Measurements from ENCODE around the gene TNNT3. TPM values are rescaled to one million over a fixed set of nuclear protein-coding genes. Genes with fewer than 3 reads are reported as not detected.

The TNNT3 gene
- total and polyA plus RNA-seq, 7 experiments from 2014 or later, result 0.31 to 37.1 (median 18.7) TPM; not detected in 1

DNA sequence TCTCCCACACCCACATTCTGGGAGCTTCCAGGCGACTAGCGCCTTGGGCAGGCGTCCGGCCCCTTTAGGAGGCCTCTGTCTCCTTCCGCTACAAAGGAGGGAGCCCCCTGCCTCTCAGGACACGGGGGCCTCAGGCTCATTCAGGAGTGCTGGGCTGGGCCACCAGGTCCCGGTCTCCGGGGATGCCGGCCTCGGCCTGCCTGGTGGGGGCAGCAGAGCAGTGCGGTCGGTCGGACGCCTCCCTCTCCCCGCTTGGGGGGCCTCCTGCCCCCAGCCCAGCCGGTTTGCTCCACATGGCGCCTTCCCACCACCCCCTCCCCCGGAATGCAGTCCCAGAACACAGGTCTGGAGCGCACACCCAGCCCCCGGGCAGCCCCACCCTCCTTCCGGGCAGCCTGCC, 49.5 kb downstream of the TNNT3 start:
- Mint-ChIP-seq H3K9me3 (no peaks in the 10 kb centered on the region), H3K27me3 (no peaks in the 10 kb centered on the region), H3K27ac (no peak overlapping the region), H3K36me3 (no peaks in the 10 kb centered on the region), H3K4me3 (no peak overlapping the region), H3K4me1 (no peaks in the 10 kb centered on the region)
- Histone ChIP-seq H3K27ac (ENCODE audit: low read depth, low read length) (no peak overlapping the region), H3K4me1 (ENCODE audit: control insufficient read depth in 2 of 2, insufficient read depth in 2 of 2, low read length in 2 of 2) (no peaks in the 10 kb centered on the region), H3K36me3 (ENCODE audit: control insufficient read depth in 2 of 3, insufficient read depth in 3 of 3, low read length in 3 of 3) (no peaks in the 10 kb centered on the region), H3K9me3 (ENCODE audit: control insufficient read depth in 2 of 3, low read length in 3 of 3) (no peaks in the 10 kb centered on the region), H3K27me3 (ENCODE audit: control insufficient read depth in 2 of 2, insufficient read depth in 2 of 2, low read length in 2 of 2) (no peaks in the 10 kb centered on the region), H3K4me3 (ENCODE audit: low read length) (no peak overlapping the region)
- CTCF ChIA-PET, result no interaction called here
- intact Hi-C loops (cut with micrococcal nuclease), result no loop called here
- POLR2A ChIA-PET, result interaction anchor here (0.6 kb wide), 1 partner anchor 75 kb away, joined by 3 read pairs; no protein-coding TSS in a partner anchor
- no peak for DNase-seq
- no peak for ATAC-seq

DNA sequence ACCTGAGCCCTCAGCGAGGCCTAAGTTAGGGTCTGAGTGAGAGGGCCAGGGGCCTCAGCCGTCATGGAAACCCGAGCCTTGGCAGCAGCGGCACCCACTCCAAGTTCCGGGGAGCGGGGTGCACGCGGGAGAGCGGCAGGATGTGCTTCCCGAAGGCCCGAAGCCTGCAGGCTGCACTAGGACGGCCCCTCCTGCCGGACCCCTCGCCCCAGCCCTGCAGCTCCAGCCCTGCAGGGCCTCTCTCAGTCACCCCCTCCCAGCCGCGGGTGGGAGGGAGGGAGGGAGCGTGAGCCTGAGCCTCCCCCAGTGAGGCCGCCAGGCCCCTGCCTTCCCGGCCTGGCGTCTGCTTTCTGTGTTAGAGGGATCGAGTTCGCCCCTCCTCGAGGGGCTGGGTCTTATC, 50.3 kb downstream of the TNNT3 start:
- H3K36me3 Mint-ChIP-seq, result no peaks in the 10 kb centered on the region
- H3K4me1 Mint-ChIP-seq, result no peaks in the 10 kb centered on the region
- no peaks in the 10 kb centered on the region for H3K27me3 Mint-ChIP-seq
- intact Hi-C loops (cut with micrococcal nuclease), result no loop called here
- no peak overlapping the region for H3K27ac Mint-ChIP-seq
- no peaks in the 10 kb centered on the region for H3K27me3 ChIP-seq (ENCODE audit: control insufficient read depth in 2 of 2, insufficient read depth in 2 of 2, low read length in 2 of 2)
- no peak overlapping the region for H3K4me3 ChIP-seq (ENCODE audit: low read length)
- no peaks in the 10 kb centered on the region for H3K9me3 Mint-ChIP-seq
- POLR2A ChIA-PET, result no interaction called here
- H3K27ac ChIP-seq (ENCODE audit: low read depth, low read length), result no peak overlapping the region
- no peaks in the 10 kb centered on the region for H3K4me1 ChIP-seq (ENCODE audit: control insufficient read depth in 2 of 2, insufficient read depth in 2 of 2, low read length in 2 of 2)
- no peak for ATAC-seq
- H3K4me3 Mint-ChIP-seq, result no peak overlapping the region
- no peak for DNase-seq
- no peaks in the 10 kb centered on the region for H3K36me3 ChIP-seq (ENCODE audit: control insufficient read depth in 2 of 3, insufficient read depth in 3 of 3, low read length in 3 of 3)
- no peaks in the 10 kb centered on the region for H3K9me3 ChIP-seq (ENCODE audit: control insufficient read depth in 2 of 3, low read length in 3 of 3)
- CTCF ChIA-PET, result no interaction called here

DNA sequence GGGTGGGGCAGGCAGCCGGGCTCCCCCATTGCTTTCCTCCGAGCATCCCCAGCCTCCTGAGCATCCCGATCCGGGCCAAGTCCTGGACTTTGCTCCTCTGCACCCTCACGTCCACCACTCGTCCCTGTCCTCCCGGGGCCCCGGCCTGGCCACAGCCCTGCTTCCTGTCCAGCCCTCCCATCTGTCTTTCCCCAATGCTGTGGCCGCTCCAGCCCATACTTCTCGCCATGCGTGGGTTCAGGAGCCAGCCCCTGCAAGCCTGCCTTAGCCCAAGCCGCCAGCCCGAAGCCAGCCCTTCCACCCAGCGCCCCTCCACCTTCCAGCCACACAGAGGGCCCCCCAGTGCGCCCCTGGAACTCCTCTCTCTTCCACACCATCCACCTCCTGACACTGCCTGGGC, 51.5 kb downstream of the TNNT3 start:
- Mint-ChIP-seq H3K4me3 (no peak overlapping the region), H3K27ac (no peak overlapping the region), H3K9me3 (no peaks in the 10 kb centered on the region), H3K27me3 (no peaks in the 10 kb centered on the region), H3K36me3 (no peaks in the 10 kb centered on the region), H3K4me1 (no peaks in the 10 kb centered on the region)
- no peaks in the 10 kb centered on the region for H3K9me3 ChIP-seq (ENCODE audit: control insufficient read depth in 2 of 3, low read length in 3 of 3)
- no peaks in the 10 kb centered on the region for H3K36me3 ChIP-seq (ENCODE audit: control insufficient read depth in 2 of 3, insufficient read depth in 3 of 3, low read length in 3 of 3)
- H3K4me1 ChIP-seq (ENCODE audit: control insufficient read depth in 2 of 2, insufficient read depth in 2 of 2, low read length in 2 of 2), result no peaks in the 10 kb centered on the region
- DNase-seq, result no peak
- intact Hi-C loops (cut with micrococcal nuclease), result no loop called here
- no peak for ATAC-seq
- H3K4me3 ChIP-seq (ENCODE audit: low read length), result no peak overlapping the region
- ChIA-PET POLR2A (no interaction called here), CTCF (no interaction called here)
- no peaks in the 10 kb centered on the region for H3K27me3 ChIP-seq (ENCODE audit: control insufficient read depth in 2 of 2, insufficient read depth in 2 of 2, low read length in 2 of 2)
- no peak overlapping the region for H3K27ac ChIP-seq (ENCODE audit: low read depth, low read length)

DNA sequence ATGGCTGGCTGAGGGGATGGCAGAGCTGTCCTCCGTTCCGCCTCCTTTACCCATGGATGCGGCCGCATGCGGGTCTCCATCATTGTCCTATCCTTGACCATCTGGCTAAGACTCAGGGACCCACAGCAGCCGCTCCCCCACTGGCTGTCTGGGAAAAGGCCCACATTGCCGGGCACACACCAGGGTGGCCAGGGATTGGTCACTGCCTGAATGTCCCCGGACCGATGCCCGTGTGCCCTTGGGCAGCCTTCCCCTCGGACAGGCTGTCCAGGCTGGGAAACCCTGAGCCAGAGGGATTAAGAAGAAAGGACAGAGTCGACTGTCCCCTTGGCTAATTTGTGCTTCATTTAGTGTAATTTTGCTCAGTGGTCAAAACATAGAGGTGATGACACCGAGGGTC, 55.7 kb downstream of the TNNT3 start:
- CTCF ChIA-PET, result no interaction called here
- no peaks in the 10 kb centered on the region for H3K27me3 ChIP-seq (ENCODE audit: control insufficient read depth in 2 of 2, insufficient read depth in 2 of 2, low read length in 2 of 2)
- Mint-ChIP-seq H3K9me3 (no peaks in the 10 kb centered on the region), H3K36me3 (no peaks in the 10 kb centered on the region), H3K27me3 (no peaks in the 10 kb centered on the region), H3K4me3 (no peak overlapping the region), H3K27ac (no peak overlapping the region), H3K4me1 (no peaks in the 10 kb centered on the region)
- H3K27ac ChIP-seq (ENCODE audit: low read depth, low read length), result no peak overlapping the region
- H3K4me3 ChIP-seq (ENCODE audit: low read length), result no peak overlapping the region
- H3K36me3 ChIP-seq (ENCODE audit: control insufficient read depth in 2 of 3, insufficient read depth in 3 of 3, low read length in 3 of 3), result no peaks in the 10 kb centered on the region
- ATAC-seq, result no peak
- H3K9me3 ChIP-seq (ENCODE audit: control insufficient read depth in 2 of 3, low read length in 3 of 3), result no peaks in the 10 kb centered on the region
- intact Hi-C loops (cut with micrococcal nuclease), result no loop called here
- no peak for DNase-seq
- POLR2A ChIA-PET, result no interaction called here
- no peaks in the 10 kb centered on the region for H3K4me1 ChIP-seq (ENCODE audit: control insufficient read depth in 2 of 2, insufficient read depth in 2 of 2, low read length in 2 of 2)

DNA sequence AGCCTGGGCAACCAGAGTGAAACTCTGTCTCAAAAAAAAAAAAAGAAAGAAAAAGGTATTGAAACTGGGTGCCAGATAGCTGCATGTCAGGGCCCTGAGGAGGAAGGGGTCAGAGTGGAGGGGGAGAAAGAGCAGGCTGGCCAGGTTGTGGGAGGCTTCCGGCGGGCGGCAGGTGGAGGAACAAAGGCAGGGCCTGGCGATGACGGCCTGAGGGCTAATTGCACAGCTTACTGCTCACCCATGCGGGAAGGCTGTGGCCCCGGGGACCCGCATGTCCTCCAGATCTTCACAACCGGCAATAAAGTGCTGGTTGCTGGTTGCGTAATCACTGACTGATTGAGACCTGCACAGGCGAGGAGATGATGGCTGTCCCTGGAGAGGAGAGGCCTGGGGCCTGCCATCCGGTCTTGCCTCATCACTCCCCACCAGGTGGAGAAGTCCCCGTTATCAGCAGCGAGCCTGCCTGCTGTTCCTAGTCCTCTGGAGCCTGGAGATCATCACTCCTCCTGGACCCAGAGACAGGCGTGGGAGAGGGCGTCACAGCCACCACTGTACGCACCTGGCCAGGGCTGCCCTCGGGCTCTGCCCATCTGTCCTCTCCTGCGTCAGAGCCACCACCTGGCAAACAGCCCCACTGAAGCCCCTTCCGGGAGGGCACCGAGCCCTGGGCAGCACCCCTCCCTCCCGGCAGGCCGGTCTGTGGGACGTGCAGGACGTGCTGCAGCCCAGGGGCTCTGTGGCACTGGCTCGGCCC, 59.4 kb downstream of the TNNT3 start:
- no peak overlapping the region for H3K27ac Mint-ChIP-seq
- H3K4me3 Mint-ChIP-seq, result no peak overlapping the region
- no peaks in the 10 kb centered on the region for H3K9me3 Mint-ChIP-seq
- intact Hi-C loops (cut with micrococcal nuclease), result no loop called here
- peak; percentile 32 for ATAC-seq
- H3K27ac ChIP-seq (ENCODE audit: low read depth, low read length), result no peak overlapping the region
- no peaks in the 10 kb centered on the region for H3K36me3 ChIP-seq (ENCODE audit: control insufficient read depth in 2 of 3, insufficient read depth in 3 of 3, low read length in 3 of 3)
- no peaks in the 10 kb centered on the region for H3K9me3 ChIP-seq (ENCODE audit: control insufficient read depth in 2 of 3, low read length in 3 of 3)
- H3K4me1 ChIP-seq (ENCODE audit: control insufficient read depth in 2 of 2, insufficient read depth in 2 of 2, low read length in 2 of 2), result no peaks in the 10 kb centered on the region
- H3K4me1 Mint-ChIP-seq, result no peaks in the 10 kb centered on the region
- H3K27me3 ChIP-seq (ENCODE audit: control insufficient read depth in 2 of 2, insufficient read depth in 2 of 2, low read length in 2 of 2), result no peaks in the 10 kb centered on the region
- CTCF ChIA-PET, result no interaction called here
- POLR2A ChIA-PET, result no interaction called here
- no peaks in the 10 kb centered on the region for H3K27me3 Mint-ChIP-seq
- H3K36me3 Mint-ChIP-seq, result no peaks in the 10 kb centered on the region
- no peak overlapping the region for H3K4me3 ChIP-seq (ENCODE audit: low read length)
- DNase-seq, result no peak

DNA sequence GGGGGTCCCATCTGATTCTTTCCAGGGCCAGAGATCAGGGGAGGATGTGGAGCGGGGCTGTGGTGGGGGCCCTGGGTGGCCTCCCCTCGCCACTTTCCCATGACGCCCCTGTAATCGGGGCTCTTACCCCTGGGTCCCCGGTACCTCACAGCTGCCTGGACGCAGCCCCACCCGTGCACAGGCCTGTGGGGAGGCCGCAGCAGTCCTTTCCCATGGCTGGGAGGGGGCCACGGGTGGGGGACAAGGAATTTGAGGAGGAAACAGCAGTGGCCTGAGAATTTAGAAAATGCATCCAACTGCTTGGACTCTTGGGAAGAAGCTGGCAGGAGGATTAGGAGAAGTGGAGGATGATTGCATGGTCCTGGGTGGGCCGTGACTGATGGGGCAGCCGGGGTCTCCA, 60.1 kb downstream of the TNNT3 start:
- Mint-ChIP-seq H3K4me3 (no peak overlapping the region), H3K36me3 (no peaks in the 10 kb centered on the region), H3K9me3 (no peaks in the 10 kb centered on the region), H3K4me1 (no peaks in the 10 kb centered on the region), H3K27me3 (no peaks in the 10 kb centered on the region), H3K27ac (no peak overlapping the region)
- ChIA-PET CTCF (no interaction called here), POLR2A (no interaction called here)
- Histone ChIP-seq H3K9me3 (ENCODE audit: control insufficient read depth in 2 of 3, low read length in 3 of 3) (no peaks in the 10 kb centered on the region), H3K36me3 (ENCODE audit: control insufficient read depth in 2 of 3, insufficient read depth in 3 of 3, low read length in 3 of 3) (no peaks in the 10 kb centered on the region), H3K4me1 (ENCODE audit: control insufficient read depth in 2 of 2, insufficient read depth in 2 of 2, low read length in 2 of 2) (no peaks in the 10 kb centered on the region), H3K27ac (ENCODE audit: low read depth, low read length) (no peak overlapping the region), H3K4me3 (ENCODE audit: low read length) (no peak overlapping the region), H3K27me3 (ENCODE audit: control insufficient read depth in 2 of 2, insufficient read depth in 2 of 2, low read length in 2 of 2) (no peaks in the 10 kb centered on the region)
- DNase-seq, result no peak
- ATAC-seq, result no peak
- intact Hi-C loops (cut with micrococcal nuclease), result no loop called here

DNA sequence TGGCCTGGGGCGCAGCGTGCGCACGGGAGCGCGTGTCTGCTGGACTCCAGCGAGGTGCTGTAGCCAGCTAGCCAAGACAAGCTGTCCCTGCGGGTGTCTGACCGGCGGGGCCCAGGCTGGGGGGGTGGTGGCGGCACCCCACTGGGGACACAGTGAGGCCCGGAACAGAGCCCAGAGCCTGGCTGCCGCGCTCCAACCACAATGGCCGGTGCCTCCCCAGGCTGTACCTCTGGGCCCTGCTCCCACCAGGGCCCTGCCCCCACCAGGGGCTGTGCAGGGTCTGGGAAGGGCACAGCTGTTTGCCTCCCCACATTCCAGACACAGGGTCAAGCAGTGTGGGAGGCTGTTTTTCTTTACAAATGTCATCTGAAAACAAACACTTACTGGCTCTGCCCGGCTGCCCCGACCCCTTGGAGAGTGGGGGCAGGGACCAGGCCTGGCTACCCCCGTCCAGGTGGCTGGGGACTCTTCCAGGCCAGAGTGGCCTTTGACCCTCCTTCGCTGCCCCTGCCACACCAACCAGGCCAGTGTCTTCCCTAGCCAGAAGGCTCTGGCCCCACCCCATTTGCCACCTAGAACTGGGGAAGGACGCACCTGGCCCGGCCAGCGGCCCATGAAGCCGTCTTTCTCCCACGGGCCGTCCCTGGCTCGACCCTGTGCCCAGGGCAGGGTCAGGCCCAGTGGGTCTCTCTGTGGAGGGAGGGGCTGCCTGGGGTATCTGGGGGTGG, 63.5 kb downstream of the TNNT3 start:
- Mint-ChIP-seq H3K4me3 (no peak overlapping the region), H3K4me1 (no peaks in the 10 kb centered on the region), H3K36me3 (no peaks in the 10 kb centered on the region), H3K9me3 (no peaks in the 10 kb centered on the region), H3K27ac (no peak overlapping the region), H3K27me3 (no peaks in the 10 kb centered on the region)
- DNase-seq, result no peak
- H3K9me3 ChIP-seq (ENCODE audit: control insufficient read depth in 2 of 3, low read length in 3 of 3), result no peaks in the 10 kb centered on the region
- H3K27ac ChIP-seq (ENCODE audit: low read depth, low read length), result no peak overlapping the region
- intact Hi-C loops (cut with micrococcal nuclease), result no loop called here
- H3K4me1 ChIP-seq (ENCODE audit: control insufficient read depth in 2 of 2, insufficient read depth in 2 of 2, low read length in 2 of 2), result no peaks in the 10 kb centered on the region
- no peak overlapping the region for H3K4me3 ChIP-seq (ENCODE audit: low read length)
- ChIA-PET CTCF (no interaction called here), POLR2A (no interaction called here)
- no peak for ATAC-seq
- H3K27me3 ChIP-seq (ENCODE audit: control insufficient read depth in 2 of 2, insufficient read depth in 2 of 2, low read length in 2 of 2), result no peaks in the 10 kb centered on the region
- no peaks in the 10 kb centered on the region for H3K36me3 ChIP-seq (ENCODE audit: control insufficient read depth in 2 of 3, insufficient read depth in 3 of 3, low read length in 3 of 3)
